Measurements from ENCODE around the gene KIF26B. TPM values are rescaled to one million over a fixed set of nuclear protein-coding genes. Genes with fewer than 3 reads are reported as not detected.
A peak's percentile ranks its signal among the peaks of the same experiment; 100 is the strongest.

KIF26B gene
- polyA plus RNA-seq, 1 of the 3 experiments (the other 2 are of a cell fraction): 2.6 TPM

DNA sequence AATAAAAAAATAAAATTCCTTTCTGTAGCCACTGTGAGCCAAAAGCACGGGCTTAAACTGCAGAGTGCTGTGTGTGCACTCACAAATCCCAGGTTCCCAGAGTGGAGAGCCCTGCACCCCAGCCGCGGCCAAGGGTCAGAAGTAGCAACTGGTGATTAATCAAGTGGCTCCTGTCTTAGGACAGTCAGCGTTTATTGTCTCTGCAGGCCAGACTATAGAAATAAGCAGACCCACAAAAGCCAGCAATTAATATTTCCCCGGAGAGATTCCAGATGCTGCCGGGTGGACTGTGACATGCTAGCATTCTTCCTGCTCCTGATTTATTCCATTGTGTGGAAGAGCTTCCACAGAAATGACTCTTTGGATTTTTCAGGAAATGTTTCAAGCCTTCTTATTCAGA is 412.2 kb downstream of the KIF26B start:
- H3K27ac ChIP-seq (ENCODE audit: low read depth in 2 of 2, low read length in 1 of 2): peak overlapping the region; percentile 8 to 99; a peak in 3 of 4 replicates
- TF ChIP-seq TAF1 (IDR thresholded peaks at IDR 0.05; ENCODE audit: borderline replicate concordance, low read depth, low read length) (no peak), RXRA (IDR thresholded peaks at IDR 0.05; ENCODE audit: borderline replicate concordance, low read depth) (no peak), ELF1 (IDR thresholded peaks at IDR 0.05) (no peak), FOXJ3 (CRISPR knock-in tag; IDR thresholded peaks at IDR 0.05) (peak; percentile 68), CHD2 (IDR thresholded peaks at IDR 0.05; ENCODE audit: low read length, partially characterized antibody) (peak; percentile 88), EP300 (IDR thresholded peaks at IDR 0.05; ENCODE audit: borderline replicate concordance in 1 of 2, low read depth in 1 of 2, low read length in 1 of 2) (peak in 1 of 2 experiments; percentile 97; a peak in 2 of 4 replicates), GATA2 (CRISPR knock-in tag; IDR thresholded peaks at IDR 0.05) (peak; percentile 12; the same call in 1 of the 2 replicates), MXI1 (IDR thresholded peaks at IDR 0.05; ENCODE audit: low read depth, low read length) (peak; percentile 66; the same call in 1 of the 2 replicates), MEF2A (IDR thresholded peaks at IDR 0.05; ENCODE audit: borderline replicate concordance, low read depth) (no peak), SIN3A (IDR thresholded peaks at IDR 0.05; ENCODE audit: borderline replicate concordance, low read depth, low read length) (0 out of 2 replicates have a peak, but pooled peaks have one; percentile 23), PBX3 (IDR thresholded peaks at IDR 0.05) (peak; percentile 48), FOSL2 (IDR thresholded peaks at IDR 0.05; ENCODE audit: borderline replicate concordance, low read depth) (peak; percentile 6; the same call in 1 of the 2 replicates), NFIC (IDR thresholded peaks at IDR 0.05; ENCODE audit: borderline replicate concordance) (no peak), RFX5 (IDR thresholded peaks at IDR 0.05; ENCODE audit: low read length) (peak; percentile 32; the same call in 1 of the 2 replicates), JUND (IDR thresholded peaks at IDR 0.05) (no peak), USF1 (IDR thresholded peaks at IDR 0.05; ENCODE audit: borderline replicate concordance, low read depth) (no peak), TCF12 (IDR thresholded peaks at IDR 0.05) (peak; percentile 73), RAD21 (IDR thresholded peaks at IDR 0.05; ENCODE audit: low read length) (peak; percentile 41), RCOR1 (IDR thresholded peaks at IDR 0.05; ENCODE audit: low read length) (peak; percentile 95), POLR2AphosphoS5 (IDR thresholded peaks at IDR 0.05; ENCODE audit: low read depth, low read length) (peak; percentile 40; the same call in 1 of the 2 replicates)
- TF ChIP-seq, protein P1, sequence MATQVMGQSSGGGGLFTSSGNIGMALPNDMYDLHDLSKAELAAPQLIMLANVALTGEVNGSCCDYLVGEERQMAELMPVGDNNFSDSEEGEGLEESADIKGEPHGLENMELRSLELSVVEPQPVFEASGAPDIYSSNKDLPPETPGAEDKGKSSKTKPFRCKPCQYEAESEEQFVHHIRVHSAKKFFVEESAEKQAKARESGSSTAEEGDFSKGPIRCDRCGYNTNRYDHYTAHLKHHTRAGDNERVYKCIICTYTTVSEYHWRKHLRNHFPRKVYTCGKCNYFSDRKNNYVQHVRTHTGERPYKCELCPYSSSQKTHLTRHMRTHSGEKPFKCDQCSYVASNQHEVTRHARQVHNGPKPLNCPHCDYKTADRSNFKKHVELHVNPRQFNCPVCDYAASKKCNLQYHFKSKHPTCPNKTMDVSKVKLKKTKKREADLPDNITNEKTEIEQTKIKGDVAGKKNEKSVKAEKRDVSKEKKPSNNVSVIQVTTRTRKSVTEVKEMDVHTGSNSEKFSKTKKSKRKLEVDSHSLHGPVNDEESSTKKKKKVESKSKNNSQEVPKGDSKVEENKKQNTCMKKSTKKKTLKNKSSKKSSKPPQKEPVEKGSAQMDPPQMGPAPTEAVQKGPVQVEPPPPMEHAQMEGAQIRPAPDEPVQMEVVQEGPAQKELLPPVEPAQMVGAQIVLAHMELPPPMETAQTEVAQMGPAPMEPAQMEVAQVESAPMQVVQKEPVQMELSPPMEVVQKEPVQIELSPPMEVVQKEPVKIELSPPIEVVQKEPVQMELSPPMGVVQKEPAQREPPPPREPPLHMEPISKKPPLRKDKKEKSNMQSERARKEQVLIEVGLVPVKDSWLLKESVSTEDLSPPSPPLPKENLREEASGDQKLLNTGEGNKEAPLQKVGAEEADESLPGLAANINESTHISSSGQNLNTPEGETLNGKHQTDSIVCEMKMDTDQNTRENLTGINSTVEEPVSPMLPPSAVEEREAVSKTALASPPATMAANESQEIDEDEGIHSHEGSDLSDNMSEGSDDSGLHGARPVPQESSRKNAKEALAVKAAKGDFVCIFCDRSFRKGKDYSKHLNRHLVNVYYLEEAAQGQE (IDR thresholded peaks at IDR 0.05; ENCODE audit: low read depth, low read length): no peak
- no peaks in the 10 kb centered on the region for H3K9me3 ChIP-seq
- no peaks in the 10 kb centered on the region for H3K79me2 ChIP-seq (ENCODE audit: insufficient read depth)
- no peak overlapping the region for H3K4me2 ChIP-seq
- H4K20me1 ChIP-seq (ENCODE audit: insufficient read depth): no peaks in the 10 kb centered on the region
- DNase-seq: peak; percentile 82
- no peaks in the 10 kb centered on the region for H3K27me3 ChIP-seq (ENCODE audit: insufficient read depth)
- H3F3A ChIP-seq (replicated peaks; ENCODE audit: insufficient read depth): no peaks in the 10 kb centered on the region
- POLR2A ChIA-PET: interaction anchor here (1.0 kb wide), 1 partner anchor 185 kb away, joined by 3 read pairs; no protein-coding TSS in a partner anchor
- H3K9me2 ChIP-seq: no peaks in the 10 kb centered on the region
- H3K4me3 ChIP-seq (ENCODE audit: low read depth in 2 of 2, low read length in 1 of 2): no peak overlapping the region
- H2AFZ ChIP-seq (ENCODE audit: low read depth): no peak overlapping the region
- peaks cover 0 to 49% of the 10 kb centered on the region in 2 experiments; a peak in 2 of 4 replicates for H3K4me1 ChIP-seq (ENCODE audit: control insufficient read depth in 1 of 2, insufficient read depth in 2 of 2, low read depth in 1 of 2, low read length in 1 of 2)
- WGBS (ENCODE audit: low lambda C conversion rate): 29% methylated on average over 5 of the region's 6 CpGs
- H3K36me3 ChIP-seq (replicated peaks in 1 of 2; ENCODE audit: control insufficient read depth in 1 of 2, insufficient read depth in 2 of 2, low read length in 1 of 2): no peaks in the 10 kb centered on the region
- CTCF ChIA-PET: interaction anchor here (1.2 to 3.1 kb wide), 5 partner anchors 14 to 413 kb away, joined by 3 to 12 read pairs (median 4); partner anchors contain the start of gene KIF26B
- no peak overlapping the region for H3K9ac ChIP-seq

Measured in SK-N-SH (cell line).